ENCODE data around the gene STK39. TPM values are rescaled to one million over a fixed set of nuclear protein-coding genes. Genes with fewer than 3 reads are reported as not detected.

The STK39 gene
- total and polyA plus RNA-seq, 9 of the 15 experiments (the other 6 are each of a cell fraction or from before 2014, with no cell fraction given): 0.19 to 0.76 (median 0.51) TPM

- Histone ChIP-seq H2AFZ (ENCODE audit: low read depth, low read length) (no peak overlapping the region), H3K27me3 (ENCODE audit: control insufficient read depth in 2 of 2, insufficient read depth in 2 of 2, low read length in 2 of 2) (peaks cover 9 to 26% of the 10 kb centered on the region in 2 experiments; a peak in 4 of 5 replicates), H3K79me2 (ENCODE audit: control insufficient read depth, insufficient read depth, low read length) (no peaks in the 10 kb centered on the region), H3K36me3 (ENCODE audit: control insufficient read depth, insufficient read depth, low read length) (no peaks in the 10 kb centered on the region), H4K20me1 (replicated peaks; ENCODE audit: control insufficient read depth, insufficient read depth, low read length) (no peaks in the 10 kb centered on the region), H3K9ac (ENCODE audit: insufficient read depth in 1 of 2, low read depth in 2 of 2, low read length in 2 of 2) (no peak overlapping the region), H3K9me3 (replicated peaks; ENCODE audit: control insufficient read depth, insufficient read depth, low read depth, low read length) (no peaks in the 10 kb centered on the region), H3K4me3 (no peak overlapping the region), H3K9me1 (ENCODE audit: control insufficient read depth, insufficient read depth, low read length) (no peaks in the 10 kb centered on the region), H3K27ac (ENCODE audit: extremely low read depth, low read depth, low read length) (no peak overlapping the region), H3K4me2 (ENCODE audit: insufficient read depth, low read length) (no peak overlapping the region), H3K4me1 (replicated peaks in 1 of 2; ENCODE audit: control insufficient read depth in 2 of 2, insufficient read depth in 2 of 2, low read length in 2 of 2) (no peaks in the 10 kb centered on the region)
- in situ Hi-C loops (cut with MboI): no loop called here
- ChIA-PET POLR2A (no interaction called here), CTCF (ENCODE audit: low intra/inter-chr PET ratio) (no interaction called here)
- DNase-seq (ENCODE audit: extremely low read depth in 1 of 4, low spot score in 3 of 4) (no peak), FAIRE-seq (no peak), ATAC-seq (no peak)
- WGBS (ENCODE audit: insufficient coverage, low coverage, missing lambda C conversion rate): 3% methylated on average over 5 of the region's 5 CpGs
- no TSS peak for BruUV-seq (replicated peaks)
- intact Hi-C loops (cut with micrococcal nuclease): no loop called here
- no peak for TF ChIP-seq NELFE (IDR thresholded peaks at IDR 0.05; ENCODE audit: insufficient read depth, insufficient read length)
- no peak for TF ChIP-seq CHD1 (IDR thresholded peaks at IDR 0.05; ENCODE audit: low read length)
- no peak for TF ChIP-seq MCM5 (IDR thresholded peaks at IDR 0.05; ENCODE audit: low read depth)
These were observed 216.4 kb downstream of the STK39 start for GRCh38 chr2:168030862-168031624.

DNA sequence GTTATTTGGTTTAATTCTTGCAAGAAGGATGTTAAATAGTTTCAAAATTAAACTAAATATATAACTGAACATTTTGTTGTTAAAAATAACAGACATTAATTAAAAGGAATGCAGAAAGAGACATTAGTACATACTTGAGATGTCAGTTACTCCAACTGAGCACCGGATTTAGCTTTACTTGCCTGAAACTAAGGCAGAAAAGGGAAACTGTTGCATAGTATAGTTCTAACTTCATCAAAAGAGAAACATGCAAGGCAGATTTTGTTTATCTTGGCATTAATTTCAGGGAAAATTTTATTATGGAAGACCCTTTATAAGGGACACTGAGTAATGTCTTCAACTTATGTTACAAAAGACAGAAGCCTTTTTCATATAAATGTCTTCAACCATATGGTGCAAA, 218.3 kb downstream of the STK39 start:
- Histone ChIP-seq H3K9ac (ENCODE audit: insufficient read depth in 1 of 2, low read depth in 2 of 2, low read length in 2 of 2) (no peak overlapping the region), H3K79me2 (ENCODE audit: control insufficient read depth, insufficient read depth, low read length) (no peaks in the 10 kb centered on the region), H3K4me3 (no peak overlapping the region), H3K36me3 (ENCODE audit: control insufficient read depth, insufficient read depth, low read length) (no peaks in the 10 kb centered on the region), H4K20me1 (replicated peaks; ENCODE audit: control insufficient read depth, insufficient read depth, low read length) (no peaks in the 10 kb centered on the region), H3K4me2 (ENCODE audit: insufficient read depth, low read length) (no peak overlapping the region), H3K9me3 (replicated peaks; ENCODE audit: control insufficient read depth, insufficient read depth, low read depth, low read length) (no peaks in the 10 kb centered on the region), H3K9me1 (ENCODE audit: control insufficient read depth, insufficient read depth, low read length) (no peaks in the 10 kb centered on the region), H2AFZ (ENCODE audit: low read depth, low read length) (no peak overlapping the region), H3K27me3 (ENCODE audit: control insufficient read depth in 2 of 2, insufficient read depth in 2 of 2, low read length in 2 of 2) (peaks cover 19 to 30% of the 10 kb centered on the region in 2 experiments; a peak in 4 of 5 replicates), H3K4me1 (replicated peaks in 1 of 2; ENCODE audit: control insufficient read depth in 2 of 2, insufficient read depth in 2 of 2, low read length in 2 of 2) (no peaks in the 10 kb centered on the region), H3K27ac (ENCODE audit: extremely low read depth, low read depth, low read length) (no peak overlapping the region)
- CTCF ChIA-PET (ENCODE audit: low intra/inter-chr PET ratio): no interaction called here
- intact Hi-C loops (cut with micrococcal nuclease): no loop called here
- POLR2A ChIA-PET: interaction anchor here (0.7 kb wide), 1 partner anchor 88 kb away, joined by 3 read pairs; no protein-coding TSS in a partner anchor
- ATAC-seq (no peak), FAIRE-seq (no peak), DNase-seq (ENCODE audit: extremely low read depth in 1 of 4, low spot score in 3 of 4) (no peak)
- 0% methylated on average over 1 of the region's 1 CpG for WGBS (ENCODE audit: insufficient coverage, low coverage, missing lambda C conversion rate)
- BruUV-seq (replicated peaks): no TSS peak
- in situ Hi-C loops (cut with MboI): no loop called here
- no peak for TF ChIP-seq TARDBP (IDR thresholded peaks at IDR 0.05)
- no peak for TF ChIP-seq ZBTB34 (CRISPR knock-in tag; IDR thresholded peaks at IDR 0.05)
- no peak for TF ChIP-seq SMARCC2 (IDR thresholded peaks at IDR 0.05; ENCODE audit: low read depth)
- TF ChIP-seq ZKSCAN1 (IDR thresholded peaks at IDR 0.05; ENCODE audit: low read depth, low read length): no peak
- TF ChIP-seq E2F4 (CRISPR knock-in tag; IDR thresholded peaks at IDR 0.05; ENCODE audit: low read depth): no peak
- TF ChIP-seq ZNF707 (CRISPR knock-in tag; conservative IDR thresholded peaks at IDR 0.05): no peak
- TF ChIP-seq RBM22 (IDR thresholded peaks at IDR 0.05; ENCODE audit: low read depth, low read length, poor library complexity, severe bottlenecking): no peak
- TF ChIP-seq EHMT2 (IDR thresholded peaks at IDR 0.05): no peak
- TF ChIP-seq NUFIP1 (IDR thresholded peaks at IDR 0.05; ENCODE audit: partially characterized antibody): no peak
- no peak for TF ChIP-seq HDGF (IDR thresholded peaks at IDR 0.05)
- TF ChIP-seq PRMT5 (CRISPR knock-in tag; IDR thresholded peaks at IDR 0.05): no peak

Data from K562 (cell line).